ENCODE results near the gene B9D1. TPM values are rescaled to one million over a fixed set of nuclear protein-coding genes. Genes with fewer than 3 reads are reported as not detected.

B9D1 gene
- total and polyA plus RNA-seq, 8 donors = 10.9 to 22.8 (median 16.8) TPM; not detected in 2

GRCh38 chr17:19335951-19336631, 26.4 kb downstream of the B9D1 start:
- WGBS, 5 donors = 87 to 92% (median 89%) methylated on average over 12 to 18 of the region's 18 CpGs

GRCh38 chr17:19334331-19334730, 28.2 kb downstream of the B9D1 start:
- Histone ChIP-seq H3K27ac (no peak overlapping the region), H3K9me3 (no peaks in the 10 kb centered on the region), H3K27me3 (no peaks in the 10 kb centered on the region), H3K36me3 (peaks cover 0 to 50% (median 40%) of the 10 kb centered on the region in 4 donors), H3K4me3 (no peak overlapping the region), H3K4me1 (peaks cover 0 to 17% (median 6%) of the 10 kb centered on the region in 4 donors)
- intact Hi-C loops (cut with DNase I; ENCODE audit: low total_unique reads) = no loop called here
- 68 to 91% (median 87%) methylated on average over 6 of the region's 6 CpGs for WGBS, 5 donors
- no peak for DNase-seq
- TF ChIP-seq EP300 (IDR thresholded peaks at IDR 0.05) (no peak), CTCF (IDR thresholded peaks at IDR 0.05) (no peak), POLR2A (IDR thresholded peaks at IDR 0.05) (no peak), POLR2AphosphoS5 (IDR thresholded peaks at IDR 0.05) (no peak)

More at GRCh38 chr17:19335951-19336631, 26.4 kb downstream of the B9D1 start:
- no peak for TF ChIP-seq CTCF (IDR thresholded peaks at IDR 0.05)
- TF ChIP-seq POLR2A (IDR thresholded peaks at IDR 0.05) = no peak
- no peak for TF ChIP-seq POLR2AphosphoS5 (IDR thresholded peaks at IDR 0.05)
- TF ChIP-seq EP300 (IDR thresholded peaks at IDR 0.05) = no peak
- no peaks in the 10 kb centered on the region for H3K27me3 ChIP-seq
- intact Hi-C loops (cut with DNase I; ENCODE audit: low total_unique reads) = no loop called here
- H3K4me3 ChIP-seq = no peak overlapping the region
- DNase-seq = peak in 1 of 2 donors; percentile 5
- H3K36me3 ChIP-seq = peaks cover 0 to 35% (median 28%) of the 10 kb centered on the region in 4 donors
- H3K9me3 ChIP-seq = no peaks in the 10 kb centered on the region
- no peak overlapping the region for H3K27ac ChIP-seq
- H3K4me1 ChIP-seq = peaks cover 0 to 17% (median 6%) of the 10 kb centered on the region in 4 donors

- Histone ChIP-seq H3K4me1 (peaks cover 0 to 17% (median 6%) of the 10 kb centered on the region in 4 donors), H3K9me3 (no peaks in the 10 kb centered on the region), H3K36me3 (peaks cover 0 to 55% (median 45%) of the 10 kb centered on the region in 4 donors), H3K27me3 (no peaks in the 10 kb centered on the region), H3K27ac (no peak overlapping the region), H3K4me3 (no peak overlapping the region)
- WGBS, 5 donors = 79 to 91% (median 82%) methylated on average over 12 of the region's 12 CpGs
- intact Hi-C loops (cut with DNase I; ENCODE audit: low total_unique reads) = no loop called here
- TF ChIP-seq CTCF (IDR thresholded peaks at IDR 0.05) = no peak
- TF ChIP-seq EP300 (IDR thresholded peaks at IDR 0.05) = no peak
- no peak for TF ChIP-seq POLR2A (IDR thresholded peaks at IDR 0.05)
- TF ChIP-seq POLR2AphosphoS5 (IDR thresholded peaks at IDR 0.05) = no peak
- peak in 1 of 2 donors; percentile 22 for DNase-seq
Observed at GRCh38 chr17:19333736-19334290, 28.7 kb downstream of the B9D1 start.

GRCh38 chr17:19333132-19333440, 29.4 kb downstream of the B9D1 start:
- Histone ChIP-seq H3K9me3 (no peaks in the 10 kb centered on the region), H3K27ac (no peak overlapping the region), H3K36me3 (peaks cover 0 to 62% (median 52%) of the 10 kb centered on the region in 4 donors), H3K27me3 (no peaks in the 10 kb centered on the region), H3K4me3 (no peak overlapping the region), H3K4me1 (peaks cover 0 to 15% (median 5%) of the 10 kb centered on the region in 4 donors)
- DNase-seq = peak in 1 of 2 donors; percentile 18
- WGBS, 5 donors = 95 to 100% (median 100%) methylated on average over 1 of the region's 1 CpG
- intact Hi-C loops (cut with DNase I; ENCODE audit: low total_unique reads) = no loop called here
- no peak for TF ChIP-seq POLR2AphosphoS5 (IDR thresholded peaks at IDR 0.05)
- no peak for TF ChIP-seq CTCF (IDR thresholded peaks at IDR 0.05)
- no peak for TF ChIP-seq EP300 (IDR thresholded peaks at IDR 0.05)
- no peak for TF ChIP-seq POLR2A (IDR thresholded peaks at IDR 0.05)

Data from stomach (tissue), 9 donors.